HG03432 (cell line): ENCODE data around the gene OR9G4.

Experiments
- ATAC-seq: cut with Tn5 transposase; IDR thresholded peaks from one replicate; pipeline ENCODE4 v1.9.1; 2021; ENCODE audit warnings: mild to moderate bottlenecking, moderate library complexity; ENCODE audit not compliant: unreplicated experiment

The OR9G4 gene

DNA sequence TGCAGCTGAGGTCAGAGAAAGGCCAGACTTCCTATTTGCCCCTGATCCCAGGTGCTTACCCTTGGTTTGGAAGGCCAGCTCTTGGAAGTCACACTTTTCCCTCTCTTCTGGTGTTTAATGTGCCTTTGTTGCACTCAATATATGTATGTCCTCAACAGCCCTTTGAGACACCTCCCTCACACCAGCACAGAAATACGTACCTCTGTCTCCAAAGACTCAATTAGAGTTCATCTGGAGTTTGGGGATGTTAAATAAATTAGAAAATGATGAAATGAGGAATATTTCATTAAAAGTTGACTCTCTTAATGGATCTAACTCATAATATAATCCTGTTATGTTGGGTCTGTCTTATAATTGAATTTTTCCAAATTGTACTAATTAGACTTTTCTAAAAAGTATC is at the start of gene OR9G4:
TSS of gene OR9G4 (minus strand) at position 101 of the 400 bp plus-strand sequence. CDS start 4,931 bp downstream, outside the sequence.
- ATAC-seq: no peak

DNA sequence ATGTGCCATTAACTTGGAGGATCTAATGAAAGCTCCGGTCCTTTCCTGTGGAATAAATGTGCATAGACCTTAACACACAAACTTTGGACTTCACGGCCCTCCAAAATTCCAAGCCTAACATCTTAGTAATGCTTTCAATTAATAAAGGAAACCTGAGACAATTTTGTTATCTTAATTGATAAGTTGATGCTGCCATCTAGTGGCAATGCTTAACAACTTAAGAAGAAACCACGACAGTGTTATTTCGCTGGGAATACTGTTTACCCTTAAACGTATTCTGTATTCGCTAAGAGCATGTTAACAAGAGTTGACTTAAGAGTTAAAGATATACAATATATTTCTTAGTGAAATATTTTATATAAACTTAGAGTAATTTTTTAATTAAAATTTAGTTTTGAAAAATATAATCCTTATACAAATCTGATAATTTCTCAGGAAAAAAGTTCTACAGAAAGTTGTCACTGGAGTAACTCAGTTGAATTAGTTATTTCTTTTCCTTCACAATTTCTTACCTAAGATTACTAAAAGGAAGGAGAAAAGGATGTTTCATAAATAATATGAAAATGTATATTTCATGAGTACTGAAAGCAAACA is 35.0 kb upstream of the OR9G4 start:
- ATAC-seq: no peak

DNA sequence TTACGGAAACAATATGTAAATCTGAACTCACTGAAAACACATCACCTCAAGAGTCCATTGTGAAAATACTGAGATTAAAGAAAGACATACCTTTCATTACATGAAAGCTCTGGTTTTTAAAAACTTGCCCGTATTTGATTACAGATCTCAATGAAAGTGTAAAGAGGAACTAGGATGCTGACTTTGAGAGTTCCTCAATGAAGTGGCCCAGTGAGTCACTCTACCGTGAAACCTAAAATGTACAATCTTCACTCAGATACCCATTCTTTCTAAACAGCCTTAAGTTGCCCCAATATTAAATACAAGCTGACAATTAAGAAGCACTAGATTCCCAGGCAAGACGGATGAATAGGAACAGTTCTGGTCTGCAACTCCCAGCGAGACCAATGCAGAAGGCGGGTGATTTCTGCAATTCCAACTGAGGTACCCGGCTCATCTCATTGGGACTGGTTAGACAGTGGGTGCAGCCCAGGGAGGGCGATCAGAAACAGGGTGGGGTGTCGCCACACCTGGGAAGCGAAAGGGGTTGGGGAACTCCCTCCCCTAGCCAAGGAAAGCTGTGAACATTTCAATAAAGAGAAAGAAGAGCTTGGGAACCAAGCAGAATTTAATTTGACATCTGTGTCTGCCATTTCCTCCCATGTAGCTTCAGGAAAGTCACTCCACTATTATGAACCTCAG is 33.8 kb upstream of the OR9G4 start:
- peak; percentile 90 for ATAC-seq

DNA sequence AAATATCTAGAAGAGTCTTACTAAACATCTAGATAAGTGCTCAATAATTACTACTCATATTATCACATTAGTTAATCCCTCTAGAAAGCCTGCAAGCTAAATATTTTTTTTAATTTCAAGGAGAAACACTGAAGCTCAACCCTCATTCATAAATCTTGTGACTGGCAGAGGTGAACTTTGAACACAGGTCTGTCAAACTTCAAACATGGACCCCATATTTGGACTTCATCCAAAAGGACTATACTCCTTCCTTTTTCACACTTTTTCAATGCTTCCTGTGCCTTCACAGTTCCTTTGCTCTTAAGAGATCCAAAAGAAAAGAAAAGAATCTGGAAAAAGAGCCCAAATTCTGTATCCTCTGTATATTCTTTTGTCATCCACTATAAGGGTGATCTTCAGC is 28.3 kb upstream of the OR9G4 start:
- no peak for ATAC-seq

DNA sequence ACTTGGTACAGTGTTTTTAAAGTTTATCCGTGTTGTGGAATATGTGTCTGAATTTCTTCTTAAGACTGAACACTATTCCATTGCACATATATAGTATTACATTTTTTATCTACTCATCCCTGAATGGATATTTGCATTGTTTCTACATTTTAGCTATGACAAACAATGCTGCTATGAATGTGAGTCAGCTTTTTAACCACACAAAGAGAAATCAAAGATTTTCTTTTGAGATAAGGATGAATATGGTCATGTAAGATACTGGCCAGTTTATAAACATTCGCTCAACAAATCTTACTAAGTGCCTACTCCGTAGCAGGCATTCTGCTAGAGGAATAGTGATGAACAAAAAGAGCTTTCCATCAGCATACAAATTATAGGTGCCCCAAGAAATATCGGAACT is 16.5 kb upstream of the OR9G4 start:
- no peak for ATAC-seq

DNA sequence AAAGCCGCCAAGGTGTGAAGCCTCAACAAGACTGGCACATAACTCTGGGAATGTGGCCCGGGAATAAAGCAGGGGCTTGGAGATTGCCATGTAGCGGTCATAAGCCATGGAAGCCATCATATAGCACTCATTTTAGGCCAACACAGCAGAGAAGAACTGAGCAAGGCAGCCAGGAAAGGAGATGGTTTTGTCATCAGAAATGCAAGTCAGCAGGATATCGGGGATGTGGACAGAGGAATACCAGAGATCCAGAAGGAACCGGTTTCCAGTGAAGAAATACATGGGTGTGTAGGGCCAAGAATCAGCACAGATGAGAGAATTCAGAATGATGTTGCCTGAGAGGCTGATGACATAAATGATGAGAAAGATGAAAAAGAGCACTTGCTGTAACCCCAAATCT is 3.0 kb upstream of the OR9G4 start:
- no peak for ATAC-seq

DNA sequence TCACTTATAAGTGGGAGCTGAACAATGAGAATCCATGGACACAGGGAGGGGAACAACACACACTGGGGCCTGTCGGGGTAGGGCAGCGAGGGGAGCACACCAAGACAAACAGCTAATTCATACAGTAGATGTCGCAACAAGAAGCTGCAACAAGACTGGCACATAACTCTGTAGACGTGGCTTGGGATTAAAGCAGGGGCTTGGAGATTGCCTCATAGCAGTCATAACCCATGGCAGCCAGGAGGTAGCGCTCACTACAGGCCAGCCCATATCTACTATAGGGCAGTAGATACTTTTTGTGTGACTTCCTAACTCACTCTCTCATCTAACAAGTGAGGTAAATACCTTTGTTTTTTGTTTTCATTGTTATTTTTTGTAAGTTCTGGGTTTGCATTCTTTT is 1.7 kb upstream of the OR9G4 start:
- ATAC-seq: no peak

DNA sequence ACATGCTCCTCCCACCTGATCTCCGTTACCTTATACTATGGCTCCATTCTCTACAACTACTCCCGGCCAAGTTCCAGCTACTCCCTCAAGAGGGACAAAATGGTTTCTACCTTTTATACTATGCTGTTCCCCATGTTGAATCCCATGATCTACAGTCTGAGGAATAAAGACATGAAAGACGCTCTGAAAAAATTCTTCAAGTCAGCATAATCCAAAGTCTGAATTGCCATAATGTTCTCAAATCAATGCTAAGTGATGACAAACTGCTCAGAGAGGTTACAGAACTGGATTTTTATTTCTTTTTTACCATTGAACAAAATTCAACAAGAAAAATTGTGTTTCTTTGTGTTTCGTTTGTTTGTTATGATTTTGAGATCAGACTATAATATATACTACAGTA is 7.6 kb downstream of the OR9G4 start:
- ATAC-seq: no peak

DNA sequence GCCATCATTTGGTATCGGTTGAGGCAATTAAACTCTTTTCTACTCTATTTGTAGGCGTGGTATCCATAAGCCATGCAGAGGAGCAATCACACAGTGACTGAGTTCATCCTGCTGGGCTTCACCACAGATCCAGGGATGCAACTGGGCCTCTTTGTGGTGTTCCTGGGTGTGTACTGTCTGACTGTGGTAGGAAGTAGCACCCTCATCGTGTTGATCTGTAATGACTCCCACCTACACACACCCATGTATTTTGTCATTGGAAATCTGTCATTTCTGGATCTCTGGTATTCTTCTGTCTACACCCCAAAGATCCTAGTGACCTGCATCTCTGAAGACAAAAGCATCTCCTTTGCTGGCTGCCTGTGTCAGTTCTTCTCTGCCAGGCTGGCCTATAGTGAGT is 8.4 kb downstream of the OR9G4 start:
- ATAC-seq: no peak

DNA sequence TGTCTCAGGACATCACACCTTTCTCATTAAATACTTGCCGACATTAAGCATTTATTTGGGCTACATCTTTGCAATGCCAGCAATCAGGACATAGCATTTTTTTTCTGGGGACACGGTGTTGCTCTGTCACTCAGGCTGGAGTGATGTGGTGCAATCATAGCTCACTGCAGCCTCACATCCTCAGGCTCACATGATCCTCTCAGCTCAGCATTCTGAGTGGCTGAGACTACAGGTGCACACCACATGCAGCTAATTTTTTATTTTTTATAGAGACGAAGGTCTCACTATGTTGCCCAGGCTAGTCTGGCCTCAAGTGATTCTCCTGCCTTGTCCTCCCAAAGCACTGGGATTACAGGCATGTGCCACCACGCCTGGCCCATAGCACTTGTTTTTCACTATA is 28.0 kb downstream of the OR9G4 start:
- no peak for ATAC-seq

DNA sequence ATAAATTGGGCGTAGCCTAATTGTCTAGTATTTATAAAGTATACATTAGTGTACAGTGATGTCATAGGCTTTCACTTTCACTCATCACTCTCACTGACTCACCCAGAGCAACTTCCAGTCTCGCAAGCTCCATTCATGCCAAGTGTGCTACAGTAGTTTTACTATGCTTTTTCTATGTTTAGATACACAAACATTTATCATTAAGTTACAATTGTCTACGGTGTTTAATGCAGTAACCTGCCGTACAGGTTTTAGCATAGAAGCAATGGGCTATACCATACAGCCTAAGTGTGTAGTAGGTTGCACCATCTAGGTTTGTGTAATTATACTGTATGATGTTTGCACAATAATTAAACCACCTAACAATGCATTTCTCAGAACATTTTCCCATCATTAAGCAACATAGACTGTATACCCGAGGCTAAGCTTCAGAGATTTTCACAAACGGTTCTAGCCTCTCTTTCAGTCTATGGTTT is 32.1 kb downstream of the OR9G4 start:
- ATAC-seq: peak; percentile 55

DNA sequence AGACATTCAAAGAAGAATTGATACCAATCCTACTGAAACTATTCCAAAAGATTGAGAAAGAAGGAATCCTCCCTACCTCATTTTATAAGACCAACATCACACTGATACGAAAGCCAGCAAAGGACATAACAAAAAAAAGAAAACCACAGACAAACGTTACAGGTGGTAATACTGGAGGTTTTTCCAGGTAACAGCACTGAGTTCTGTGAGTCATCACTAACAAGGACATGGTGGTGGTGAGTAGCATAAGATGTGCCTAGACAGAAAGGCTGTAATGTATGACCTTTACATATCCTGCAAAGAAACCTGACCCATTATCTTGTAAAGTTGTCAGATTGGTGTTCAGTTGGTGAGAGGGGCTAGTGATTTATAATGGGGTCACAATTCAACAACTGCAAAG is 34.3 kb downstream of the OR9G4 start:
- no peak for ATAC-seq

DNA sequence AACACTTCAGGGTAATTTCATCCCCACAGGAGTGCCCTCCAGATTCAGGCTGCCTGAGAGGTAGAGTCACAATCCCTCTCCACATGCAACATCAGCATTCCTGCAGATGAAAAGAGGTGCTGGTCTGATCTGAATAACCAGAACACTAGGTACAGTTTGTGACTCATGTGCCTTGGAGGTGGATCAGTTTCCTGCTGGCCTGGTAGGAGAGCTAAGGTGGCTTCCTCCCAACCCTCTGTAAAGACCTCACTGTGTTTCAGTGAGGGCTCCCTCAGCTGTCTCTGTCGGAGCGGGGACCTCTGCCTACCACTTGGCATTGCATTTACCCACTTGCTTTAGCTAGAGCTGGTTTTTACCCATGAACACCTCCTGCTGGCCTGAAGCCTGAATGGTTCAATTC is 42.0 kb downstream of the OR9G4 start:
- ATAC-seq: no peak

DNA sequence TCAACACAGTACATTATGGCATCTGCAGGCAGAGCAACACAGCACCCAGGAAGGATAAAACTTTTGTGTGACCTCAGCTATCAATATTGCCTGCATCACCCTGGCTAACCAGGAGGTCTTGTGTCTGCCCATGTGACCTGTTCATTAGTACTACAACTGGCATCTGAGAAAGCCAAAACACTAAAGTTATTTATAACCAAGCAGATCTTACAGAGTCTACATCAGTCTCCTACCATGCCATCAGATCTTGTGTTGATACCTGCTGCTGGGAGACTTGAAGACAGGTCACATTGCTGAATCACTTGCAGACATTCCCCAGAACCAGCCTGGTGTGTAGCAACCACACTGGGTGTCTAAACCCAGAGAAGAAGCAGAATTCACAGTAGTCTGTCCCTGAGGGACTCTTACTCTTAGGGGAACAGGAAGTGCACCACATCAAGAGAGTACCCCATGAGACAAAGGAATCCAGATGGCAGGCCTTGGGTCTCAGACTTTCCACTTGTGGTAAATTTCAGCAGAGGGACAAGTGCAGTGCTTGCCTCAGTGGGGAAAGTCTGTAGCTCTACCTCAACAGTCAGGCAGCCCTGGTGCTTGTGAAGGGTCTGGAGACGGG is 42.6 kb downstream of the OR9G4 start:
- ATAC-seq: no peak

DNA sequence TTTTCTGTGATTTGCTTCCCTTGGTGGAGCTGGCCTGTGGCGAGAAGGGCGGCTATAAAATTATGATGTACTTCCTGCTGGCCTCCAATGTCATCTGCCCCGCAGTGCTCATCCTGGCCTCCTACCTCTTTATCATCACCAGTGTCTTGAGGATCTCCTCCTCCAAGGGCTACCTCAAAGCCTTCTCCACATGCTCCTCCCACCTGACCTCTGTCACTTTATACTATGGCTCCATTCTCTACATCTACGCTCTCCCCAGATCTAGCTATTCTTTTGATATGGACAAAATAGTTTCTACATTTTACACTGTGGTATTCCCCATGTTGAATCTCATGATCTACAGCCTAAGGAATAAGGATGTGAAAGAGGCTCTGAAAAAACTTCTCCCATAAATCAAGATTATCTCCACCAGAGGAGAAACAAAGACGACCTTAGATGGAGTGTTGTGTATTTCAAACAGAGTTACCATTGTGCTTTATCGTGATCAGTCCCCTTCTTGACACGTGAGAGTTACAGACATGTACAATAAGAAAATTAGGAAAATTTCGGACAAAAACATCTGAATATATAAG is 47.5 kb downstream of the OR9G4 start:
- no peak for ATAC-seq

DNA sequence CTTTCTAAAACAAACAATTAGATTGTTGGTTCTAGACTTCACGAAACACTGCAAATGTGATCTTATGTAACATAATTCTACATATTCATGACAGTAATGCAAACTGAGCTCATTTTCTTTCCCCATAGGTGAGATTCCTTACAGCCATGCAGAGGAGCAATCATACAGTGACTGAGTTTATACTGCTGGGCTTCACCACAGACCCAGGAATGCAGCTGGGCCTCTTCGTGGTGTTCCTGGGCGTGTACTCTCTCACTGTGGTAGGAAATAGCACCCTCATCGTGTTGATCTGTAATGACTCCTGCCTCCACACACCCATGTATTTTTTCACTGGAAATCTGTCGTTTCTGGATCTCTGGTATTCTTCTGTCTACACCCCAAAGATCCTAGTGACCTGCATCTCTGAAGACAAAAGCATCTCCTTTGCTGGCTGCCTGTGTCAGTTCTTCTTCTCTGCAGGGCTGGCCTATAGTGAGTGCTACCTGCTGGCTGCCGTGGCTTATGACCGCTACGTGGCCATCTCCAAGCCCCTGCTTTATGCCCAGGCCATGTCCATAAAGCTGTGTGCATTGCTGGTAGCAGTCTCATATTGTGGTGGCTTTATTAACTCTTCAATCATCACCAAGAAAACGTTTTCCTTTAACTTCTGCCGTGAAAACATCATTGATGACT is 48.1 kb downstream of the OR9G4 start:
- no peak for ATAC-seq

DNA sequence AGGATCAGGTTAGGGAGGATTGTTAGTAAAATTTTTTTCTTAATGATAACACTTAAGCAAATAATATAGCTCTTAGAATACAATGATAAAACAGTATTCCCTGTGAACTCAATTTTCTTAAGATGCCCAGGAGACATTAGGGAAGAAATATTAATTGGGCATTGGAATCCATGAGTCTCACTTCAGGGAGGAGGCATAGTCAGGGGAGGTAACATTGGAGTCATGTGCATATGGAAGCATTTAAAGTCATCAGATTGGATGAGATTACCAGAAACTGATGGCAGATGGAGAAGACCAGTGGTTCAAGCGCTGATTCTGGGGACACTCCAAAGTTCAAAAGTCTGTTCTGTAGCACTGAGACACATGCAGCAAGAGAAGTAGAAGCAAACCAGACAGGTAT is 49.7 kb downstream of the OR9G4 start, which contains the start of gene OR9G1:
TSS of gene OR9G1 (plus strand) at position 301 of the 400 bp plus-strand sequence. CDS start 1,293 bp downstream, outside the sequence.
- no peak for ATAC-seq

DNA sequence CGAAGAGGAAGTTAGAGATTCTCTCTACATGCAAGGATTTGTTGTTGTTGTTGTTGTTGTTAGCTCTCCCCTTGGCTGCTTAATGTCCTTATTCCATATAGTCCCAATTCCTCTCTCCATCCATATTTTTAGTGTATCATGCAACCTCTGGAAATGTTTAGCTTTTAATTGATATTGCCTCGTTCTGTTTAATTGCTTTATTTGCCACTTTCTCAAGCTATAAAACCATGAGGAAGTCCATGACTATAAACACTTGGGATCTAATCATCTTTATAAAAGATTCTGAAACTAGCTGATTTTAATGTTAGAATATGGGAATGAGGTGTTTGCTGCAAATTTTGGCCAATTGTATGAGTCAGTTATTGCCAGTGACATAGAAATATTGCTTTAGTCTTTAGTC is 55.1 kb downstream of the OR9G4 start:
- ATAC-seq: no peak
